Colon (tissue), 2 donors: ENCODE results near the gene DIAPH1.

Experiments
- FAIRE-seq: peaks from 2 replicates; lab custom pipeline; 2012; peaks lifted over from hg19 to GRCh38; lab: Jason Lieb, UNC
- donor health status: control.
- donor health status: control.

The DIAPH1 gene

GRCh38 chr5:141506381-141507155 is 112.2 kb downstream of the DIAPH1 start:
- no peak for FAIRE-seq

GRCh38 chr5:141504216-141504615 is 114.6 kb downstream of the DIAPH1 start:
- FAIRE-seq, result no peak

GRCh38 chr5:141503681-141504080 is 115.1 kb downstream of the DIAPH1 start:
- FAIRE-seq, result no peak

GRCh38 chr5:141501761-141502160 is 117.0 kb downstream of the DIAPH1 start:
- FAIRE-seq, result no peak

GRCh38 chr5:141496038-141496437 is 122.8 kb downstream of the DIAPH1 start:
- no peak for FAIRE-seq

GRCh38 chr5:141495453-141495811 is 123.4 kb downstream of the DIAPH1 start:
- FAIRE-seq, result no peak

- FAIRE-seq, result no peak
Observed at GRCh38 chr5:141494761-141495452, 123.9 kb downstream of the DIAPH1 start.

GRCh38 chr5:141493500-141494422 is 125.0 kb downstream of the DIAPH1 start:
- no peak for FAIRE-seq

- no peak for FAIRE-seq
Observed at GRCh38 chr5:141492168-141492885, 126.5 kb downstream of the DIAPH1 start.

- no peak for FAIRE-seq
Observed at GRCh38 chr5:141491323-141492167, 127.3 kb downstream of the DIAPH1 start.

GRCh38 chr5:141490771-141491170 is 128.0 kb downstream of the DIAPH1 start:
- no peak for FAIRE-seq

GRCh38 chr5:141490271-141490670 is 128.5 kb downstream of the DIAPH1 start:
- no peak for FAIRE-seq

- no peak for FAIRE-seq
Observed at GRCh38 chr5:141489841-141490240, 129.0 kb downstream of the DIAPH1 start.

- no peak for FAIRE-seq
Observed at GRCh38 chr5:141488591-141489561, 129.9 kb downstream of the DIAPH1 start, which contains the start of gene PCDHGC5. Gene PCDHGC5 (plus strand): TSS chr5:141489081. CDS start chr5:141489241, 160 bp downstream.

- no peak for FAIRE-seq
Observed at GRCh38 chr5:141487131-141487530, 131.7 kb downstream of the DIAPH1 start.

GRCh38 chr5:141486091-141486490 is 132.7 kb downstream of the DIAPH1 start:
- FAIRE-seq, result no peak

- FAIRE-seq, result no peak
Observed at GRCh38 chr5:141485321-141486055, 133.3 kb downstream of the DIAPH1 start.

GRCh38 chr5:141484641-141485311 is 134.0 kb downstream of the DIAPH1 start, which contains the start of gene PCDHGC4:
Gene PCDHGC4 (plus strand): TSS chr5:141485030. CDS start chr5:141485174, 144 bp downstream.
- FAIRE-seq, result no peak
